ENCODE data around the gene PLXNA2.

DNA sequence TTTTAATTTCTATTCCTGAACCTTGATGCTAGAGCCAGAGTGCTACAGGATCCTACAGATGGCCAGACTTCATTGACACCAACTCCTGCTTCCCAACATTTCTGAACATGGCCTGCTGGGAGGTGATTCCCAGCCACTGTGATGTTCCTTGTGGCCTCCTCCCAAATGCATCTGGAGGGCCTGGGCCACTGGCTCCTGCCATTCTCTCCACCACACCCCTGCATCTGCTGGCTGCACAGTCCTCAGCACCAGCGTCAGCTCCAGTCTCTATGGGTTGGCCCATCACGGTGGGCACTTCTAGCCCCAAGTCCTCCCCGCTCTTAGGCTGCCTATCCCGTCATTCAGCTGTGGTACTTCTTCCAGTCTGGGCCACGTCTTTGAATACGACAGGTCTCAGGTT is 242.1 kb downstream of the PLXNA2 start:
- TF ChIP-seq EZH2 (IDR thresholded peaks at IDR 0.05; ENCODE audit: low read depth), result no peak
- TF ChIP-seq, protein P1, sequence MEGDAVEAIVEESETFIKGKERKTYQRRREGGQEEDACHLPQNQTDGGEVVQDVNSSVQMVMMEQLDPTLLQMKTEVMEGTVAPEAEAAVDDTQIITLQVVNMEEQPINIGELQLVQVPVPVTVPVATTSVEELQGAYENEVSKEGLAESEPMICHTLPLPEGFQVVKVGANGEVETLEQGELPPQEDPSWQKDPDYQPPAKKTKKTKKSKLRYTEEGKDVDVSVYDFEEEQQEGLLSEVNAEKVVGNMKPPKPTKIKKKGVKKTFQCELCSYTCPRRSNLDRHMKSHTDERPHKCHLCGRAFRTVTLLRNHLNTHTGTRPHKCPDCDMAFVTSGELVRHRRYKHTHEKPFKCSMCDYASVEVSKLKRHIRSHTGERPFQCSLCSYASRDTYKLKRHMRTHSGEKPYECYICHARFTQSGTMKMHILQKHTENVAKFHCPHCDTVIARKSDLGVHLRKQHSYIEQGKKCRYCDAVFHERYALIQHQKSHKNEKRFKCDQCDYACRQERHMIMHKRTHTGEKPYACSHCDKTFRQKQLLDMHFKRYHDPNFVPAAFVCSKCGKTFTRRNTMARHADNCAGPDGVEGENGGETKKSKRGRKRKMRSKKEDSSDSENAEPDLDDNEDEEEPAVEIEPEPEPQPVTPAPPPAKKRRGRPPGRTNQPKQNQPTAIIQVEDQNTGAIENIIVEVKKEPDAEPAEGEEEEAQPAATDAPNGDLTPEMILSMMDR (conservative IDR thresholded peaks at IDR 0.05), result no peak

Measured in PC-9 (cell line).